Activated CD4-positive, alpha-beta T cell treated with anti-CD3 and anti-CD28 coated beads, Interleukin-10, Interleukin-2, amounts not matched to agents 100 ng/mL and 50 ng/mL, durations not matched to agents 16 hours and 8 hours (primary cell): ENCODE measurements around the gene CAMK1.
"Not testable (repeated sequence)": the region's sequence is repeated elsewhere in the genome, so short reads cannot be mapped to it uniquely, and the experiment has no call there.

Experiments
- DNase-seq: peaks from one replicate; pipeline ENCODE4 v3.0.0-alpha.2; 2020

The CAMK1 gene

GRCh38 chr3:9792405-9793160 is 22.8 kb upstream of the CAMK1 start, which contains the start of the genes ARPC4 and TADA3:
TSS of gene ARPC4 (plus strand) at chr3:9793082. CDS start at chr3:9793122, 40 bp downstream.
TSS of gene TADA3 (minus strand) at chr3:9792473. CDS start at chr3:9791466, 1,007 bp downstream.
- peak; percentile 94 for DNase-seq

DNA sequence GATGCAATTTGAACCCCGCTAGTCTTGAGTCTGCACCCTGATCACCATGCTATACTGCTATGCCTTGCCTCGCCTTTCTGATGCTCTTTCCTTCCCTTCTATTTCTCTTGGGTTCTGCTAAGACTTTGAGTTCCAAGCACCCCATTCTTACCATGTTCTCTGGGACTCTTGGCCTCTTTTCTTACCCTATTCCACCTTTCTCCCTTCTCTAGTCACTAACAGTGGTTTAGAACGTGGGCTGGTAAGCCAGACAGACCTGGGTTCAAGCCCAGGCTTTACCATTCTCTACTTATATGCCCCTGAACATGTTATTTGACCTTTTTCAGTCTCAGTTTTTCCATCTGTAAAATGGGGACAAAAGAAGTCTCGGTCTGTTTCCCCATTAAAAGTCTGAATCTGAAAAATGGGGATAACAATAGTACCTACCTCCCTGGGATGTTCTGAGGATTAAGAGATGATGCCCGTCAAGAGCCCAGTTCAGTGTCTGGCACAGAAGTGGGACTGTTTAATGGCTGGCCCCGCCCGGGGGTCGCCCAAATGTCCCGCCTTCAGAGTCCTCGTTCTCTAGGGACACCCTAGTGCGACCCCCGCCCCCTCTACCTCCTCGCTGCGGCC is 22.1 kb upstream of the CAMK1 start:
- DNase-seq, result no peak

- DNase-seq, result no peak
These were observed 21.4 kb upstream of the CAMK1 start for GRCh38 chr3:9791127-9791526.

GRCh38 chr3:9787714-9788113 is 18.0 kb upstream of the CAMK1 start:
- DNase-seq, result no peak

- no peak for DNase-seq
These were observed 17.3 kb upstream of the CAMK1 start for GRCh38 chr3:9786825-9787669.

- no peak for DNase-seq
These were observed 16.5 kb upstream of the CAMK1 start for GRCh38 chr3:9786209-9786739.

GRCh38 chr3:9785602-9786001 is 15.9 kb upstream of the CAMK1 start:
- no peak for DNase-seq

- no peak for DNase-seq
These were observed 15.2 kb upstream of the CAMK1 start for GRCh38 chr3:9784965-9785364.

- DNase-seq, result no peak
These were observed 14.2 kb upstream of the CAMK1 start for GRCh38 chr3:9783954-9784353.

DNA sequence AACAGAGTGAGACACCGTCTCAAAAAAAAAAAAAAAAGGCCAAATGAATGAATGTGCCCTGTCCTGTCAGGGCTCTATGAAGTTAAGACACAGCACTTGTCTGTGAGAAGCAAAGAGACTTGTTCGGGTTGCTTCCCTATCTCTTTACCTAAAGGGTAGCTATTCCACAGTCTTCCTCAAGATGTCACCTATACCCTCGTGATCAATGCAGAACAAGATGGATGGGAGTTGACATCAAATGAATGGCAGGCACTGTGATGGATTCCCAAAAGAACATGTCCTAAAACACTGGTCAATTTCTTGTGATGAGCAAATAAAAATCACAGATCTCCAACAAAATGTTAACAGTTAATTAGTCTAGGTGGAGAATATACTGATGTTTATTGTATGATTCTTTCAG is 13.0 kb upstream of the CAMK1 start:
- no peak for DNase-seq

DNA sequence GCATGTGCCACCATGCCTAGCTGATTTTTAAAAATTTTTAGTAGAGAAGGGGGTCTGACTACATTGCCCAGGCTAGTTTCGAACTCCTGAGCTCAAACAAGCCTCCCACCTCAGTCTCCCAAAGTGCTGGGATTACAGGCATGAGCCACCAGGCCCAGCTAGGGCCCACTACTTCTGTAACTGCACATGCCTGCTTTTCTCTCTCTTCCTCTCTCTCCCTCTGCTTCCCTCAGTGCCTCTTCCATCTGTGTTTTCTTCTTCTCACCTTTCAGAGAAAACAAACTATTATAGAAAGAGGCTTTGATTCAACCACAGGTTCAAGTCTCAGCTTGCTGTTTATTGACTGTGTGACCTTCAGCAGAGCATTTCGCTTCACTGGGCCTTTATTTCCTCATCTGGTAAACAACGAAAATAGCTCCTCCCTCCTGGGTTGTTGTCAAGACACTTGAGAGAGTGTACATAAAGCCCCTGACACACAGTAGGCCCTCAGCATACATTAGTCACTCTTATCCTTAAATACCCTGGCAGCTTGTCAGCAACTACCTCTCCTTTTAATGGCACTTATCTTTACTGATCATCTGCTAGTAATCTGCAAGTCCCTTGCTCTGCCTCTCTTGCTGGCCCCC is 12.3 kb upstream of the CAMK1 start:
- DNase-seq, result no peak

DNA sequence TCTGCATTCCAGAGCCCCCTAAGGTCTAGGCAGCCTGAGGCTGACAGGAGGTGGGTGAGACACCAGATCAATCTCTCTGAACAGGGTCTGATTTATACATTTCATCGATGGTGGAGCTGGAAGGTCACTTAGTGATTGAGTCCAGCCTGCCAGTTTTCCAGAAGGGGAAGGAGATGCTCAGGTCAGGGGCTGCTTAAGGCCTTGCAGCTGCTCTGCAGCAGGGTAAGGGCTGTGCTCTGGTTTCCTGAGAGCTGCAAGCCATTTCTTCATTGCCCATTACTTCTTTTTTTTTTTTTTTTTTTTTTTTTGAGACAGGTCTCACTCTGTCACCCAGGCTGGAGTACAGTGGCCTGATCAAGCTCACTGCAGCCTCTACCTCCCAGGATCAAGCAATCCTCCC is 11.8 kb upstream of the CAMK1 start:
- no peak for DNase-seq

GRCh38 chr3:9780910-9781309 is 11.2 kb upstream of the CAMK1 start:
- DNase-seq, result no peak

GRCh38 chr3:9780458-9780812 is 10.7 kb upstream of the CAMK1 start:
- DNase-seq, result no peak

DNA sequence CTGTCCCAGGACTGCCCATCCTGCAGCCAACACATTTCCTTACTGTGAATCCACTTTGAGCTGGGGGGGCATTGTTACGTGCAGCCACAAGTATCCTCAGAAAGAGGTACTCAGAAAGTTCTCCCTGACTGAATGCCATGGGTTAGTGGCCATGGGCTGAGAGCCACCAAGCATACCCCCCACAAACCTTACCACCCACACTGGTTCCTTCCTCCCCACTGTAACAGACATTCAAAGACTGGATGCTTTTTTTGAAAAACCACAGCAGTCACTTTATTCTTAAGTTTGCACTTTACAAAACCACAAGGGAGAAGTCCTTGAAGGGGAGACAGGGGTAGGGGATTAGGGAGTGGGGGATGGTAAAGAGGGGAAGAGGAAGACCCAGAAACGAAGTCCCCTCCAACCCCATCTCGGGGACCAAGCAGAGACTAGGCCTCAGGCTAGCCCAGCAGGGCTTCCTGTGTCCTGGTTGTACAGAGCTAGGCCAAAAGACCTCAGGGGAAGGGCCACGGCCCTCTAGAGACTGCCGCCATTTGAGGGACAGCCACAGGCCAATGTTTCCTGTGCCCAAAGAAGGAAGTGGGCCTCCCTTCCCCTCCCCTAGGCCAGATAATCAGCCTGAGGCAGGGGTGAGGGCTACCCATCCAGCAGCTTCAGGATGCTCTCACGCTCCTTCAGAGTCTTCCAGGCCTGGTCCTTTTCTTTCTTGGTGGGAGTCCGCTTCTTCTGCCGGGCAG is 10.1 kb upstream of the CAMK1 start:
- DNase-seq, result peak; percentile 61

DNA sequence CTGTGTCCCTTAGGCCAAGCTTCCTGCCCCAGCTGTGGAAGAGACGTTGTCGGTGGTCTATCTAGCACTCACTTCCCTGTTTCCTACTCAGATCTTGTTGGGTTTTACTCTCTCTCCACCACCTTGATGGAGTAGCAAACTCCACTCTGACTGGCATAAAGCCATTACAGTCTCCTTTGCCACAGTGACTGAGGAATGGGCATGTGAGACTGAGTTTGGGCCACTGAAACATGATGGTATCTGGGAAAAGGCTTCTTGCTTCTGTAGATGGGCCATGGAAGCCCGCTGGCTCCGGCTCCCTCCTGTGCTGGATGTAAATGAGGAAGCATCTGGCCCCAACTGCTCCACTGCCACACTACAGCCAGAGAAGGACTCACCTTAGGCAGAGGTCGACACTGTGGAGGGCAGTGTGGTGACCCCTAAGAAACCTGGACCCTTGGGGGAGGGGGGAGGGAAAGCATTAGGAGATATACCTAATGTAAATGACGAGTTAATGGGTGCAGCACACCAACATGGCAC is 9.4 kb upstream of the CAMK1 start:
- DNase-seq, result no peak

DNA sequence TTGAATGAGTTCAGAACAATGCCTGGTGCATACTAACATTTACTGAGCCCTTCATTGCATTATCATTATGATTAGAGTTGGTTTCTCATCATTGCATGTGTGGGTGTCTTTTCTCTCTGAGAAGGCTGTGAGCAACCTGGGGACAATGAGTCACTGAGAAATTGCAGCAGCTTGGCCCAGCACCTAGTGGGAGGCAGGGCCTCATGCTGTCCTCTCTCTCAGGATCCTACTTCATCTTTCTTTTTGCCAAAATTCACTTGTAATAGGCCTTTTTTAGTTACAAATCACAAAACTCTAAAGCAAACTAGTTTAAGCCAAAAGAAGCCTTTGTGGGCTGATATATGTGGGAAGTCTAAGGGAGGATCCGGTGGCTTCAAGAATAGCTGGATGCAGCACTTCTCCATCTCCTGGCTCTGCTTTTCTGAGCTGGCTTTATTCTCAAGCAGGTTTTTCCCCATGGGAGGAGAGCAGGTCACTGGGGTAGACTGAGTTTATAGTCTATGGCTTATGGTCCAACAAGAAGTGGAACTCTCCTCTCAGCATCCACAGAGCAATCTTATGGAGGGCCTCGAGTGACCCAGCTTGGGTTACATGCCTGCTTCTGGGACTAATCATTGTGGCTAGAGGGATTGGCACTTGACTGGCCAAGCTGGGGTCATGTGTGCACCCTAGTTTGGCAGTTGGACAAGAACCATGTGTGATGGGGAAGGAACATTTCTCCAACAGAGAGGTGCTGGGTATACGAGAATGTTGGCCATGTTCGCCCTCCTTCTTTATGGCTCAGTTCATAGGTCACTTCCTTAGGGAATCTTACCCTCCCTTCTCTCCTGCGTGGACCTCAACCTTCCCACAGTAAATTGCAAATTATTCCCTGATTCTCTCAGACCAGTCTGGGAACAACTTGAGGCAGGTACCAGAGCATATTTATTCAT is 8.7 kb upstream of the CAMK1 start:
- peak; percentile 81 for DNase-seq

GRCh38 chr3:9777694-9778021 is 7.9 kb upstream of the CAMK1 start:
- DNase-seq, result no peak

DNA sequence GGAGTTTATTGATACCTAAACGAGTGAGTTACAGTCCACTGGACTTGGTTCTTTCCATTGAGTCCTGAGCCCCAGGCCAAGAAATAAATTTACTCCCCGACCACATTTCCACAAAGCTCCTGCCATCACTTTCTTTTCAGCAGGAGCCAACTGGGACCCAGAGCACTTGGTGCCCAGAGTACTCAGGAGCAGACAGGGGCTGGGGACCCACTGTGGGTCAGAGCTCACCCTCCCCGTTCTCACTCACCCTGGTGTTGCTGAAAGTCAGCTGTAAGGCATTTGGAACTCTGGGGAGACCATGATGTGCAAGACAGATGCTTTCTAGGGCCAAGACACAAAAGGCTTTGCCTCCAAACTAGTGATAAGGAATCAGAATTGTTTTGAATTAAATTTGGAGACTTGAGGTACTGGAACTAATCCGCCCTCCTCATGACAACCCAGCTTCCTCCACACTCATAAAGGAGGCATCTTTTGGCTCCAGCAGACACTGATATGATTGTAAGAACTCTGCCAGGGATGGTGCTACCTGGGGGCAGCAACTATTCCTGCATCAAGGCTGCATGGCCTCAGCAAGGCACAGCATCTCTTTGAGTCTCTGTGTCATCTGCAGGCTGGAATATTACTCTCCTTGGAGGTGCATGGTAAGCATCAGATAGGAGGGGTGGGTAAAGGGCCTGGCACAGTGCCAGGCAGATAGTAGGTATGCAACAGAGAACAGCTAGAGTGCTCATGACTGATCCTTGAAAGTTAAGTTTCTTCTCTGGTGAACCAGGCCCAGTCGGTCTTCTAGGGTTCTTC is 7.3 kb upstream of the CAMK1 start:
- DNase-seq, result no peak

DNA sequence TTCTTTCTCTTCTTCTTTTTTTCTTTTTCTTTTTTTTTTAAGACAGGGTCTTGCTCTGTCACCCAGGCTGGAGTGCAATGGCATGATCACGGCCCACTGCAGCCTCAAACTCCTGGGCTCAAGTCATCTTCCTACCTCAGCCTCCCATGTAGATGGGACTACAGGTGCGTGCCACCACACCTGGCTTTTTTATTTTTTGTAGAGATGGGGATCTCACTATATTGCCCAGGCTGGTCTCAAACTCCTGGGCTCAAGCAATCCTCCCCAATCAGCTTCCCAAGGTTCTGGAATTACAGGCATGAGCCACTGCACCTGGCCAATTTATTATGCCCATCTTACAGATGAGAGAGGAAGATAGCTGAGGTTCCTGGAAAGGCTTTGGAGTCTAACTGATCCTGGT is 1.3 kb upstream of the CAMK1 start:
- DNase-seq, result not testable (repeated sequence)
